SJSA1 (cell line): ENCODE measurements around the gene SPA17. TPM values are rescaled to one million over a fixed set of nuclear protein-coding genes. Genes with fewer than 3 reads are reported as not detected.

Source experiments
- DNase-seq, 2 experiments: peaks; one replicate each; pipeline ENCODE4 v3.0.0-alpha.2; 2015 to 2020; ENCODE audit warnings: low spot score in 2 of 2, low read depth in 1 of 2
- H3K27ac ChIP-seq: fragments of 250-450 bp; sonication (Bioruptor Pico); 2 replicates; pipeline ENCODE4 v1.5.1; 2020; ENCODE audit warnings: mild to moderate bottlenecking, moderate library complexity
- H3K27me3 ChIP-seq: fragments of 250-450 bp; sonication (Bioruptor Pico); replicated peaks from 2 replicates; pipeline ENCODE4 v1.5.1; 2020; ENCODE audit warnings: mild to moderate bottlenecking, moderate library complexity
- H3K36me3 ChIP-seq: fragments of 250-450 bp; sonication (Bioruptor Pico); 2 replicates; pipeline ENCODE4 v1.5.1; 2020; ENCODE audit warnings: mild to moderate bottlenecking
- H3K4me1 ChIP-seq: fragments of 250-450 bp; sonication (Bioruptor Pico); replicated peaks from 2 replicates; pipeline ENCODE4 v1.6.1; 2021; ENCODE audit warnings: mild to moderate bottlenecking
- H3K4me3 ChIP-seq: fragments of 250-450 bp; sonication (Bioruptor Pico); 2 replicates; pipeline ENCODE4 v1.5.1; 2020; ENCODE audit warnings: mild to moderate bottlenecking
- H3K9me3 ChIP-seq: fragments of 250-450 bp; sonication (Bioruptor Pico); replicated peaks from 2 replicates; pipeline ENCODE4 v1.5.1; 2020; ENCODE audit warnings: mild to moderate bottlenecking
- total RNA-seq: library from RNA; depleted of rRNA; stranded (reverse); fragments of >200 nt; shearing (Covaris generic); gene quantifications from 2 replicates; pipeline ENCODE4 v1.2.3, GENCODE V29; 2014

SPA17 gene
- total RNA-seq, 1 experiment from 2014 or later: 5.5 TPM

DNA sequence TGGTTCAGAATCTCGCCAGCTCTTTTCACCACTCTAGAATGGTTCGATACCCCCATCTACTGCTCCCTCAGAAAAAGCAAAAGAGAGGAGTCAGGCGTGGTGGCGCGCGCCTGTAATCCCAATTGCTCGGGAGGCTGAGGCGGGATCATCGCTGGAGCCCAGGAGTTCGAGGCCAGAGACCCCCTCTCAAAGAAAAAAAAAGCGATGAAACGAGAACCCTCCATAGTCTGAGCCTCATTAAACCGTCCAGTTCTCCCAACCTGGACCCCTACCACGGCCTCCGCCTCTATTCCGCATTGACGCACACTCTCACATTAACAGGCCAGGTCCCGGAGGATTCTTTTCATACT, 439 bp downstream of the SPA17 start:
- H3K36me3 ChIP-seq: no peaks in the 10 kb centered on the region
- H3K4me1 ChIP-seq: peaks cover 8% of the 10 kb centered on the region
- H3K9me3 ChIP-seq: no peaks in the 10 kb centered on the region
- H3K27ac ChIP-seq: peak overlapping the region; percentile 70
- H3K4me3 ChIP-seq: peak overlapping the region; percentile 54
- no peak for DNase-seq
- no peaks in the 10 kb centered on the region for H3K27me3 ChIP-seq

DNA sequence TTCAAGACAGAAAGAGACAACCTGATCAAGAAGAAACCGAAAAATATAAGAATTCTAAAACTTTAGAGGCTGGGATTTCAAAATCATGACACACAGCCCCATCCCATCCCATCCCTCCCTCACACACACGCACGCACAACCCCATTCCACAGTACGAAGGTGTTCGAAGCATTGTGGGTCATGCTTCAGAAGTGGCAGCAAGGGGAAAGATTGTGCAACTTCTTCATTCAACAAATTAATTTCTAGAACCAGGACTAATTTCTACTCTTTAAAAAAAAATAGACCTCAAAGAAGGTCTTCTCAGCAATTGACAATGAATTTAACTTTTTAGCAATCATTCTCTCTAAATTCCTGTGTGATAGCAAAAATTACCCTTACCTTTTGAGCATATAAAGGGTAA, 867 bp downstream of the SPA17 start:
- Histone ChIP-seq H3K36me3 (no peaks in the 10 kb centered on the region), H3K9me3 (no peaks in the 10 kb centered on the region)
- DNase-seq: no peak

DNA sequence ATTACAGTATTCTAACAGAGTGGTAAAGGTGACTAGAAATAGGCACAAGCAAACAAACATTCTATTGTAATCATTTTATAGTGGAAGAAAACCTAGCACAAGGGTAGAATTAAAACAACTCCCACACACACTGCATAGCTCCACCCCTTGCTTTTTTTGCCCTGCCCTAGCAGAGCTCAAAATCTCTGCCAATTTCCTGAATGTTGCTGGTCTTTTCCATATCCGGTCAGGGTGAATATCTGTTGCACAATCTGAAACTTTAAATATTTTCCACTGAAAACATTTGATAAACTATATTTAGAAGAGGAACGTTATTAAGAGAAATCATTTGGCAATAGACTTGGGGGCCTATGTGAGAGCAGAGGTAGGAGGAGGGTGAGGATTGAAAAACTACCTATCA, 2.7 kb downstream of the SPA17 start:
- Histone ChIP-seq H3K4me1 (peaks cover 8% of the 10 kb centered on the region), H3K36me3 (no peaks in the 10 kb centered on the region), H3K27ac (no peak overlapping the region), H3K9me3 (no peaks in the 10 kb centered on the region), H3K27me3 (no peaks in the 10 kb centered on the region), H3K4me3 (no peak overlapping the region)
- DNase-seq: peak in 1 of 2 experiments; percentile 1

More for the DNA sequence above, 867 bp downstream of the SPA17 start:
- Histone ChIP-seq H3K4me1 (peaks cover 8% of the 10 kb centered on the region), H3K27ac (no peak overlapping the region), H3K27me3 (no peaks in the 10 kb centered on the region), H3K4me3 (peak overlapping the region; percentile 54)

DNA sequence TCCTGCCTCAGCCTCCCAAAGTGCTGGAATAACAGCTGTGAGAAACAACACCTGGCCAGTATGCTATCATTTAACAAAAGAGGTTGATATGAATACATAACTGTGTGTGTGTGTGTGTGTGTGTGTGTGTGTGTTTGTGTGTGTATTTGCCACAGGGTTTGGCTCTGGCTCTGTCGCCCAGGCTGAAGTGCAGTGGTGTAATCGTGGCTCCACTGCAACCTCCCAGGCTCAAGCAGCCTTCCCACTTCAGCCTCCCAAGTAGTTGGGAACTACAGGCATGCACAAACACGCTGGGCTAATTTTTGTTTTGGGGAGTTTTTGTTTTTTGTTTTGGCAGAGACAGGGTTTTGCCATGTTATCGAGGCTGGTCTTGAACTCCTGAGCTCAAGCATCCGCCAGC, 4.7 kb downstream of the SPA17 start:
- Histone ChIP-seq H3K9me3 (no peaks in the 10 kb centered on the region), H3K4me3 (no peak overlapping the region), H3K27ac (no peak overlapping the region), H3K27me3 (no peaks in the 10 kb centered on the region), H3K36me3 (no peaks in the 10 kb centered on the region), H3K4me1 (peaks cover 8% of the 10 kb centered on the region)
- no peak for DNase-seq

DNA sequence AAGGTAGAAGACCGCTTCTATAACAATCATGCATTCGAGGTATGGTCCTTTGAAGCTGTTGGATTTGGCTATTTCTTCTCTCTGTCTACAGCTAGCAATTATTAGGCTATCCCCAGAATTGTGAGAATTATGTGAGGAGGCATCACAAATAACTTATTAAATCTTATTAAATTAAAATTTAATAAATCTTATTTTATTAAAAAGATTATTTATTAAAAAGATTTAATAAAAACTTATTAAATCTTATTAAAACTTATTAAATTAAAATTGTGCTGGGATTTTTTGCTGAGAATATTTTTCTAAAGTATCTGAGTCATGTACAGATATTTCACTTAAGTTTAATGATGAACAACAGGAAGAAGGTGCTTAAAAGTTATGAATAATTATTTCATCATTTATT, 7.7 kb downstream of the SPA17 start:
- Histone ChIP-seq H3K4me3 (no peak overlapping the region), H3K9me3 (no peaks in the 10 kb centered on the region), H3K36me3 (no peaks in the 10 kb centered on the region), H3K27me3 (no peaks in the 10 kb centered on the region), H3K4me1 (peaks cover 6% of the 10 kb centered on the region), H3K27ac (no peak overlapping the region)
- no peak for DNase-seq

DNA sequence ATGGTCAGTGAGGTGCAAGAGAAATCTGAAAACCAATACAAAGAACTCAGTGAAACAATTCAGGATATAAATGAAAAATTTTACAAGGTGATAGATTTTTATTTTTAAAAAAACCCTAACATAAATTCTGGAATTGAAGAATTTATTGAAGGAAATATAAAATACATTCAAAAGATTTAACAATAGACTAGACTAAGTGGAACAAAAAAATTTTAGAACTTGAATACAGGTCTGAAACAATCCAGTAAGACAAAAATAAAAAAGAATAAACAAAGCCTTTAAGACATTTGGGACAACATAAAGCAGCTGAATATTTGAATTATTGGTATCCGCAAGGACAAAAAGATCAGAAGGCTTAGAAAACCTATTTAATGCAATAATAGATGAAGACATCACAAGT, 8.7 kb downstream of the SPA17 start:
- no peaks in the 10 kb centered on the region for H3K27me3 ChIP-seq
- H3K27ac ChIP-seq: no peak overlapping the region
- H3K4me3 ChIP-seq: no peak overlapping the region
- H3K36me3 ChIP-seq: no peaks in the 10 kb centered on the region
- H3K9me3 ChIP-seq: no peaks in the 10 kb centered on the region
- DNase-seq: no peak
- H3K4me1 ChIP-seq: no peaks in the 10 kb centered on the region

DNA sequence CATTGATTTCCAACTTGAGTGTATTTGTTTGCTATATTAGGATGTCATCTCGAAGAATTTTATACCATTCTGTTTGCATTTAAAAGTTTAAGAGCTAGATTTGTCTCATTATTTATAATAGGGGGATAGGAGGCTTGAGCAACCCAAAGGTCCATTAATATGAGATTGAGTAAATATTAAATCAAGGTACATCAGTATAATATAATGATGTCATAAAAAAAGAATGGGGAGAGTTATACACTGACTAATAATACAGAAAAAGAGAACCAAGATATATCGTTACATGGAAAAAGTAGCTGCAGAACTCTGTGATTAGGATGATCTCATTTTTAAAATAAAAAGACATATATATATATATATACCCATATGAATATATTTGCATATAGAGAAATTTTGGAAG, 19.4 kb downstream of the SPA17 start:
- Histone ChIP-seq H3K4me1 (no peaks in the 10 kb centered on the region), H3K36me3 (no peaks in the 10 kb centered on the region), H3K9me3 (no peaks in the 10 kb centered on the region), H3K4me3 (no peak overlapping the region), H3K27ac (no peak overlapping the region), H3K27me3 (no peaks in the 10 kb centered on the region)
- no peak for DNase-seq

DNA sequence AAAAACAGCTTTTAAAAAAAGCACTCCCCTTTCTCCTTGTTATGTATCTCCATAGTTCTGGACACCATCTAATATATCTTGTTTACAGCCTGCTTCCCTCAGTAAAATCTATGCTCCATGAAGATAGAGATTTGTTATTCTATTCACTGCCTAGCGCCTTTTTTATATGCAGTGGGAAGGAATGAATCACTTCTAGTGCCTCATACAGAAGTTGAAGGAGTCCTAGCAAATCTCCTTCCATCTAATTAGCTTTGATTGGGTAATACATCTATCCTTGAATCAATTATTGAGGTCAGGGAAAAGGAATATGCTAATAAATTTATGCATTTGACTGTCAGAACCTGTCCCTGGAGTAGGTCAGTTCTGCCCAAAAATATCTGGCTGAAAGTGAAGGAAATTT, 25.8 kb downstream of the SPA17 start:
- no peak overlapping the region for H3K27ac ChIP-seq

DNA sequence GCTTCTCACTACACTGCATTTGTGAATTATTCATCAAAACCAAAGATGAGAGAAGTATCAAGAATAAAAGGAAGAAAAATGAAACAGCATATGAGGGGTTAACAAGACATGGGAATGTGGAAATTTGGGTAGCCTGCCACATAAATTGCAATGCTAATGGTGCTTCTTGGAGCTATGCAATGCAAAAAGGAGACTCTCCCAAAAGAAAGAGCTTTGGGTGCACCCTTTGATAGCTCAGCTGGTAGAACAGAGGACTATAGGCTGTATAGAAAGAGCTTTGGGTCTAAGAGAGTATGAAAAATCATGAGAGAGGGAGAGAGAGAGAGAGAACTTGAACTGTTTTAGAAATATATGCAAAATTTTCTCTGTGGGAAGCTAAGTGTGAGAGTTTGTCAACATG, 26.3 kb downstream of the SPA17 start:
- no peak for DNase-seq
- Histone ChIP-seq H3K4me1 (no peaks in the 10 kb centered on the region), H3K27me3 (no peaks in the 10 kb centered on the region)

More for the DNA sequence above, 25.8 kb downstream of the SPA17 start:
- Histone ChIP-seq H3K4me3 (no peak overlapping the region), H3K27me3 (no peaks in the 10 kb centered on the region), H3K36me3 (no peaks in the 10 kb centered on the region), H3K4me1 (no peaks in the 10 kb centered on the region), H3K9me3 (no peaks in the 10 kb centered on the region)
- no peak for DNase-seq

DNA sequence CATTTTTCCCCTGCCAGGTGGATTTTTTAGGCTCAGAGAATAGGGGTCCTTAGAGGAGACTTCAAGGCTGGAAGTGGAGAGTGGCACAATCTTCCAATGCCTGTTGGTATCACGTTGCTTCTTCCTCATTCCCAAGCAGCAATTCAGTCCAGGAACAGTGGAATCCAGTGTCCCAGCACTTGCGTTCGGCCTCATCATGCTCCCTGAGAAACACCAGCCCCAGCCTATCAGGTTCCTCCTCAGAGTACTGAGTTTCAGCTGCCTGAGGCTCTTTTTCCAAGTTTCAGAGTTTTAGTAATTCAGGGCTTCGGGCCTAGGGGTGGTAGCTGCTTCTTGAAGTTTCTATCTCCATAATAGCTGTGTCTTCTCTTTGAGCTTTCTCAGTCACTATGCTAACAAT, 34.1 kb downstream of the SPA17 start:
- no peaks in the 10 kb centered on the region for H3K27me3 ChIP-seq
- no peaks in the 10 kb centered on the region for H3K36me3 ChIP-seq
- H3K9me3 ChIP-seq: no peaks in the 10 kb centered on the region
- H3K4me1 ChIP-seq: no peaks in the 10 kb centered on the region
- no peak overlapping the region for H3K4me3 ChIP-seq
- DNase-seq: no peak
- no peak overlapping the region for H3K27ac ChIP-seq

More for the DNA sequence above, 26.3 kb downstream of the SPA17 start:
- no peak overlapping the region for H3K4me3 ChIP-seq
- H3K27ac ChIP-seq: no peak overlapping the region
- no peaks in the 10 kb centered on the region for H3K9me3 ChIP-seq
- no peaks in the 10 kb centered on the region for H3K36me3 ChIP-seq

DNA sequence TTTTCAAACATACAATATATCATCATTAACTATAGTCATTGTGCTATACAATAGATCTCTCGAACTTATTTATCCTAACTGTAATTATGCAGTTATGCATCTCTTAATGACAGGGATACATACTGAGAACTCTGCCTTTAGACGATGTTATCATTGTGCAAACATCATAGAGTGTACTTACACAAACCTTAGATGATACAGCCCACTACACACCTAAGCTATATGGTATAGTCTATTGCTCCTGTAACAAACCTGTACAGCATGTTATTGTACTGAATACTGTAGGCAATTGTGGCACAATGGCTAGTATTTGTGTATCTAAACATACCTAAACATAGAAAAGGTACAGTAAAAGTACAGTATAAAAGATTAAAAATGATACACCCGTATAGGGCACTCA, 38.7 kb downstream of the SPA17 start:
- H3K36me3 ChIP-seq: no peaks in the 10 kb centered on the region
- no peak for DNase-seq
- no peaks in the 10 kb centered on the region for H3K4me1 ChIP-seq
- peaks cover 2% of the 10 kb centered on the region; the same call in 1 of the 2 replicates for H3K27me3 ChIP-seq
- no peak overlapping the region for H3K4me3 ChIP-seq
- H3K9me3 ChIP-seq: no peaks in the 10 kb centered on the region
- H3K27ac ChIP-seq: no peak overlapping the region

DNA sequence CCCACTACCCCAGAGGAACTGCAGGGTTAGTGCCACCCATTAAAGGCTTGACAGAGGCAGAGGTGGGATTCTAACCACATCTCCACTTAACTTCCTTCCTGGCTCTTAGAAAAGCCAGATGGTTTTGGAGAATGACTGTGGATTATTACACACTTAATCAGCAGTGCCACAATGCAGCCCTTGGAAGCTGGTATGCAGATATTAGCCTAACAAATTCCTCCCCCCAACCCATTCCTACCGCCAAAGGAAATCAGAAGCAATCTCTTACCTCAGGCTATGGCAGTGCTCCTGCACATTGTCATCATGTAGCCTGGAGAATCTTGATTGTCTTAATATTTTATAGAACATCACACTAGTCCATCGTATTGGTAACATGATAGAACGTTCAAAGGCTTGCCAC, 42.9 kb downstream of the SPA17 start:
- Histone ChIP-seq H3K9me3 (no peaks in the 10 kb centered on the region), H3K36me3 (no peaks in the 10 kb centered on the region), H3K27ac (no peak overlapping the region), H3K4me3 (no peak overlapping the region), H3K4me1 (peaks cover 4% of the 10 kb centered on the region), H3K27me3 (peaks cover 23% of the 10 kb centered on the region)
- no peak for DNase-seq

DNA sequence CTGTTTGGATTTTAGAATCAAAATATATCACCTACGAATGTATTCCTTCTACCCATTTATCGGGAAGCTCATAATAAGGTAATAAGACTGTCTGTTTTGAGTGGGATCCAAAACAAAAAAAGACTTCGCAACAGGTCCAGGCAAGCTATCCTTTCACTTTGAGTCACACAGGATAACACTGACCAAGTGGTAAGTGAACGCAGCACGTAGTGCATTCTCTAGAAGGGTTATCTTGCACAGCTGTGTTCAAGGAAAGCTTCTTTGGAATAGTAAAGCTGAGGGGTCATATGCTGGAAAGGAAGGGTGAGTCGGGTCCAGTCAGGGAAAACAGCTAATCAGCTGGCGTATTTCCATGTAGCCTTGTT, 43.7 kb downstream of the SPA17 start:
- H3K36me3 ChIP-seq: no peaks in the 10 kb centered on the region
- no peak overlapping the region for H3K27ac ChIP-seq
- no peak for DNase-seq
- no peak overlapping the region for H3K4me3 ChIP-seq
- no peaks in the 10 kb centered on the region for H3K9me3 ChIP-seq
- peaks cover 23% of the 10 kb centered on the region for H3K27me3 ChIP-seq
- H3K4me1 ChIP-seq: peaks cover 4% of the 10 kb centered on the region

DNA sequence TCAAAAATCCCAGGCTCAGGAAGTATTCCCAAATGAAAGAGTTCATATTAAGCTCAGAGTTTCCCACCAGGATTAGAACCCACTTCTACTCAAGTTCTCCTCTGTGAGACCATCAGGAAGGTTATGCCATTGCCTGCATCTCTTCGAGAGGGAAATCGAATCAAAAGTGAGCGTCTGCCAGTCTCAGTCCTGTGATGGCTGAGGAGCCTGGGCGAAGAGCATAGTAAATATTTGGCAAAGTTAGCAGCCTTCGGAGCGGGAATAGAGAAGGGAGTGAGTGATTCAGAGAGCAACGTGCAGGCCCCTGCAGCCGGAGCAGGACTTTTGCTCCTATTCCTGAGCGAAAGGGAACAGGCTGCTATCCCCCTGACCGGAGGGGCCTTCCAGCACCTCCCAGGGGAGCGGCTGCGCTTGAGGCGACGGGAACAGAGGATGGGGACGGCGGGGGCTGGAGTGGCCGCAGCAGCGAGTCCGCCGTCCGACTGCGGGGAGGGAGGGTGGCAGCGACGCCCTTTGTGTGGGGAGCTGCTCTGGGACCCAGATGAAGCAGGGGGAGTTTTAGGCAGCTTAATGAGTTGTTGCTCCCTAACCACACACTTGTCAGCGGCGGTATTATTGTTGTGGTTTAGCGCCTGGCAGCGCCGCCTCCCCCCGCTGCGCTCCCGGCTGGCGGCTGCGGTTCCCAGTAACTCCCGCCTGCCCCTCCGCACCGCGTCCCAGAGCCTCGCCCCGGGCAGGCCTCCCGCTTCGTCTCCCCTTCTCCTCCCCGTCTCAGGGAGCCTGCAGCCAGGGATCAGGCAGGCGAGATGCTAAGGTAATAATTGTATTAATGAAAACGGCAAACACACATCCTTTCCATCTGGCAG, 44.3 kb downstream of the SPA17 start:
- Histone ChIP-seq H3K36me3 (no peaks in the 10 kb centered on the region), H3K4me3 (no peak overlapping the region), H3K4me1 (peaks cover 4% of the 10 kb centered on the region), H3K27me3 (peaks cover 23% of the 10 kb centered on the region), H3K27ac (no peak overlapping the region), H3K9me3 (no peaks in the 10 kb centered on the region)
- DNase-seq: peak in 1 of 2 experiments; percentile 7

DNA sequence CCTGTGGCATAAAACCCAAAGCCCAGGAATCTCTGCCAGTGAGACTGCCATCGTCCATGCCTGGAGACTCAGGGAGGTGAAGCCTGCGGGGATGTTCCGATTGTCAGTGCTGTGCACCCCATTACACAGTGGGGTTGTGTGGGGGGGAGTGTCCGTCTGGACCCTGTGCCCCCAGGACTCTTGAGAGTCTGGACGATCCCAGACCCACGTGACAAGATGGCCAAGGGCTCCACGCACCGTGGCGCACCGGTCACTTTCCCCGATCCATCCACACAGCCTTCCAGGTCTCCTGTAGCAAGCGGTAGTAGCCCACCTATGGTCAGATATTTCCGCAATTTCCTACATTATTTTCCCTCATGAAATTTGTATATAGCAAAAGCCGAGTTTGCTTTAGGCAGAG, 45.1 kb downstream of the SPA17 start:
- H3K36me3 ChIP-seq: no peaks in the 10 kb centered on the region
- peaks cover 23% of the 10 kb centered on the region for H3K27me3 ChIP-seq
- H3K27ac ChIP-seq: no peak overlapping the region
- peaks cover 4% of the 10 kb centered on the region for H3K4me1 ChIP-seq
- H3K4me3 ChIP-seq: no peak overlapping the region
- DNase-seq: no peak
- no peaks in the 10 kb centered on the region for H3K9me3 ChIP-seq
